CD14-positive monocyte (primary cell): Measurements from ENCODE around the gene CAD. TPM values are rescaled to one million over a fixed set of nuclear protein-coding genes. Genes with fewer than 3 reads are reported as not detected.
A peak's percentile ranks its signal among the peaks of the same experiment; 100 is the strongest.

Source experiments
- DNase-seq, 3 donors: peaks; one replicate each; pipeline ENCODE4 v3.0.0-alpha.2; 2011 to 2022
- H2AFZ ChIP-seq: 2 replicates; pipeline ENCODE4 v1.6.0; 2012; ENCODE audit warnings: mild to moderate bottlenecking, low read depth, low read length, inconsistent platforms; ENCODE audit not compliant: insufficient read depth, poor library complexity, severe bottlenecking
- H3K27ac ChIP-seq, 2 donors: 1 replicate in 1 of 2; 2 replicates in 1 of 2; pipeline ENCODE4 v1.5.1; 2012 to 2013; ENCODE audit warnings: low read length in 2 of 2, control low read depth in 1 of 2, inconsistent platforms in 1 of 2, low read depth in 1 of 2, mild to moderate bottlenecking in 1 of 2
- H3K27me3 ChIP-seq, 2 donors: one replicate each; pipeline versions ENCODE4 v1.6.0 to v1.6.1; 2011 to 2013; ENCODE audit warnings: low read length in 2 of 2; ENCODE audit not compliant: control insufficient read depth in 2 of 2, insufficient read depth in 2 of 2
- H3K36me3 ChIP-seq, 2 donors: replicated peaks in 1 of 2; 1 replicate in 1 of 2; 2 replicates in 1 of 2; pipeline versions ENCODE4 v1.5.1 to v1.6.1; 2012 to 2013; ENCODE audit warnings: low read length in 2 of 2, control low read depth in 1 of 2, inconsistent platforms in 1 of 2, mild to moderate bottlenecking in 1 of 2; ENCODE audit not compliant: insufficient read depth in 2 of 2, control insufficient read depth in 1 of 2
- H3K4me1 ChIP-seq, 2 donors: 1 replicate in 1 of 2; 2 replicates in 1 of 2; pipeline versions ENCODE4 v1.5.1 to v1.6.1; 2012 to 2013; ENCODE audit warnings: low read length in 2 of 2, control low read depth in 1 of 2, inconsistent platforms in 1 of 2, mild to moderate bottlenecking in 1 of 2, moderate library complexity in 1 of 2; ENCODE audit not compliant: insufficient read depth in 2 of 2, control insufficient read depth in 1 of 2
- H3K4me2 ChIP-seq: replicated peaks from 2 replicates; pipeline ENCODE3; 2012; ENCODE audit warnings: low read length, moderate library complexity, mild to moderate bottlenecking; ENCODE audit not compliant: poor library complexity, severe bottlenecking; ENCODE audit errors: extremely low read depth
- H3K4me3 ChIP-seq, 3 experiments: fragments of 200-600 bp in 1 of 3; sonication (generic) in 1 of 3; replicated peaks in 1 of 3; 1 replicate in 2 of 3; 2 replicates in 1 of 3; pipeline ENCODE4 v1.5.1; 2011 to 2013; ENCODE audit warnings: low read length in 3 of 3, mild to moderate bottlenecking in 3 of 3, control low read depth in 2 of 3, low read depth in 2 of 3, inconsistent platforms in 1 of 3, moderate library complexity in 1 of 3
- H3K79me2 ChIP-seq: 2 replicates; pipeline ENCODE4 v1.6.0; 2012; ENCODE audit warnings: mild to moderate bottlenecking, control low read depth, inconsistent platforms, low read length, moderate library complexity; ENCODE audit not compliant: insufficient read depth
- H3K9ac ChIP-seq: 2 replicates; pipeline ENCODE4 v1.6.0; 2017; ENCODE audit warnings: low read length, mild to moderate bottlenecking; ENCODE audit not compliant: insufficient read depth, poor library complexity, severe bottlenecking
- H3K9me3 ChIP-seq, 2 donors: replicated peaks in 1 of 2; 1 replicate in 1 of 2; 2 replicates in 1 of 2; pipeline versions ENCODE4 v1.5.1 to v1.6.1; 2012 to 2013; ENCODE audit warnings: low read length in 2 of 2, control low read depth in 1 of 2; ENCODE audit not compliant: control insufficient read depth in 1 of 2, insufficient read depth in 1 of 2
- H4K20me1 ChIP-seq: 2 replicates; pipeline ENCODE4 v1.6.0; 2012; ENCODE audit warnings: mild to moderate bottlenecking, low read length, control low read depth, moderate library complexity; ENCODE audit not compliant: insufficient read depth
- H3K27ac Mint-ChIP-seq, 7 donors: one replicate each; pipeline ENCODE4 v1.8.0; 2020; ENCODE audit warnings: mild to moderate bottlenecking in 7 of 7, mixed read lengths in 7 of 7, moderate library complexity in 6 of 7, inconsistent platforms in 2 of 7
- H3K27me3 Mint-ChIP-seq, 3 donors: one replicate each; pipeline ENCODE4 v1.8.0; 2021 to 2022; ENCODE audit warnings: low read depth in 3 of 3, mild to moderate bottlenecking in 3 of 3, mixed read lengths in 3 of 3, moderate library complexity in 3 of 3, inconsistent platforms in 1 of 3
- H3K36me3 Mint-ChIP-seq, 2 donors: one replicate each; pipeline ENCODE4 v1.8.0; 2020; ENCODE audit warnings: mixed read lengths in 2 of 2, inconsistent platforms in 1 of 2, mild to moderate bottlenecking in 1 of 2
- H3K4me1 Mint-ChIP-seq: one replicate; pipeline ENCODE4 v1.8.0; 2020; ENCODE audit warnings: mild to moderate bottlenecking, mixed read lengths
- H3K4me3 Mint-ChIP-seq, 2 donors: one replicate each; pipeline ENCODE4 v1.8.0; 2020; ENCODE audit warnings: mild to moderate bottlenecking in 2 of 2, mixed read lengths in 2 of 2, moderate library complexity in 1 of 2
- H3K9me3 Mint-ChIP-seq, 7 donors: one replicate each; pipeline ENCODE4 v1.8.0; 2020 to 2022; ENCODE audit warnings: mixed read lengths in 7 of 7, mild to moderate bottlenecking in 6 of 7, moderate library complexity in 6 of 7, inconsistent platforms in 2 of 7
- WGBS: methylation state at CpG from one replicate; pipeline ENCODE4 v1.1.5; 2013; ENCODE audit warnings: missing lambda C conversion rate; ENCODE audit not compliant: insufficient coverage; 5-methylcytosine and 5-hydroxymethylcytosine counted together
- intact Hi-C, 2 donors: fragments of 100-400 bp; cut with micrococcal nuclease; formaldehyde crosslinking; loops; one replicate each; pipeline versions ENCODE4 v1.15.0 to v1.15.1; 2023
- polyA plus RNA-seq, 3 donors: library from polyadenylated mRNA; depleted of rRNA in 1 of 3; unstranded in 2 of 3; stranded (reverse) in 1 of 3; fragments of 300-500 nt in 2 of 3; fragments of >200 nt in 1 of 3; fragmentation: Illumina TruSeq in 2 of 3; gene quantifications; 1 replicate in 2 of 3; 2 replicates in 1 of 3; pipeline ENCODE4 v1.2.3, GENCODE V29; 2012 to 2021
- TF ChIP-seq, protein P1 (sequence below): fragments of 200-600 bp; IDR thresholded peaks from one replicate; pipeline ENCODE4 v1.8.0; 2022; ENCODE audit warnings: antibody characterized with exemption, mild to moderate bottlenecking

Gene CAD
- polyA plus RNA-seq, 3 donors: 0.71 to 17.3 (median 1.7) TPM

DNA sequence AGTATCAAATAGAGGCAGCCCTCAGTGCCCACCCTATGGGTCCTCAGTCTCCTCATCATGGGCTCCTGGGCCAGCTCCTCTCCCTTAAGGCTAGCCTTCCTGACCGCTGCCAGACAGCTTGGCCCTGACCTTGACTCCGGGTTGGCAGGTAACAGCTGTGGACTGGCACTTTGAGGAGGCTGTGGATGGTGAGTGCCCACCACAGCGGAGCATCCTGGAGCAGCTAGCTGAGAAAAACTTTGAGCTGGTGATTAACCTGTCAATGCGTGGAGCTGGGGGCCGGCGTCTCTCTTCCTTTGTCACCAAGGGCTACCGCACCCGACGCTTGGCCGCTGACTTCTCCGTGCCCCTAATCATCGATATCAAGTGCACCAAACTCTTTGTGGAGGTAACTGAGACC lies 19.0 kb downstream of the CAD start:
- H3K36me3 ChIP-seq: peaks cover 94 to 100% of the 10 kb centered on the region in 2 donors
- no peak overlapping the region for H3K4me2 ChIP-seq
- H3K4me3 Mint-ChIP-seq: no peak overlapping the region
- peaks cover 97 to 100% of the 10 kb centered on the region in 2 donors for H3K36me3 Mint-ChIP-seq
- no peak overlapping the region for H3K27ac ChIP-seq
- peak overlapping the region in 2 of 7 donors; percentile 3 to 14 for H3K27ac Mint-ChIP-seq
- H3K4me1 Mint-ChIP-seq: no peaks in the 10 kb centered on the region
- TF ChIP-seq, protein P1, sequence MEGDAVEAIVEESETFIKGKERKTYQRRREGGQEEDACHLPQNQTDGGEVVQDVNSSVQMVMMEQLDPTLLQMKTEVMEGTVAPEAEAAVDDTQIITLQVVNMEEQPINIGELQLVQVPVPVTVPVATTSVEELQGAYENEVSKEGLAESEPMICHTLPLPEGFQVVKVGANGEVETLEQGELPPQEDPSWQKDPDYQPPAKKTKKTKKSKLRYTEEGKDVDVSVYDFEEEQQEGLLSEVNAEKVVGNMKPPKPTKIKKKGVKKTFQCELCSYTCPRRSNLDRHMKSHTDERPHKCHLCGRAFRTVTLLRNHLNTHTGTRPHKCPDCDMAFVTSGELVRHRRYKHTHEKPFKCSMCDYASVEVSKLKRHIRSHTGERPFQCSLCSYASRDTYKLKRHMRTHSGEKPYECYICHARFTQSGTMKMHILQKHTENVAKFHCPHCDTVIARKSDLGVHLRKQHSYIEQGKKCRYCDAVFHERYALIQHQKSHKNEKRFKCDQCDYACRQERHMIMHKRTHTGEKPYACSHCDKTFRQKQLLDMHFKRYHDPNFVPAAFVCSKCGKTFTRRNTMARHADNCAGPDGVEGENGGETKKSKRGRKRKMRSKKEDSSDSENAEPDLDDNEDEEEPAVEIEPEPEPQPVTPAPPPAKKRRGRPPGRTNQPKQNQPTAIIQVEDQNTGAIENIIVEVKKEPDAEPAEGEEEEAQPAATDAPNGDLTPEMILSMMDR: no peak
- no peaks in the 10 kb centered on the region for H3K27me3 ChIP-seq
- no peak for DNase-seq
- no peaks in the 10 kb centered on the region for H3K79me2 ChIP-seq
- H3K9me3 Mint-ChIP-seq: no peaks in the 10 kb centered on the region
- intact Hi-C loops: no loop called here
- H3K27me3 Mint-ChIP-seq: peaks cover 0 to 1% (median 0%) of the 10 kb centered on the region in 3 donors
- no peak overlapping the region for H3K9ac ChIP-seq
- 96% methylated on average over 4 of the region's 12 CpGs for WGBS
- no peaks in the 10 kb centered on the region for H3K4me1 ChIP-seq
- H2AFZ ChIP-seq: no peak overlapping the region
- H3K4me3 ChIP-seq: no peak overlapping the region
- H4K20me1 ChIP-seq: no peaks in the 10 kb centered on the region
- no peaks in the 10 kb centered on the region for H3K9me3 ChIP-seq

DNA sequence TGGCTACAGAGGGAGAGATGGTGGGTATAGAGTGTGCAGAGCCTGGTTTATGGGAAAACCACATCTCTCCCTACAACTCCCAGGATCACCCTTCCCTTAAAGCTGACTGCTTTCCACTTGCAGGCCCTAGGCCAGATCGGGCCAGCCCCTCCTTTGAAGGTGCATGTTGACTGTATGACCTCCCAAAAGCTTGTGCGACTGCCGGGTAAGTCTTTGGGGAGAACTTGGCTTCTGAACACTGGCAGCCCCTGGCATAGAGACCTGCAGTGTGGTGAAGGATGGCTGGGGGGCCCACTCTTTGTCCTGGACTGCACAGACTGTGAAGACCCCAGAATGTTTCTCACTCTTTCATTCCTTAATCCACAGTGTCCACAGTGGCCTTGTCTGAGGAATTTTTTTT lies 19.5 kb downstream of the CAD start:
- H3K4me1 Mint-ChIP-seq: no peaks in the 10 kb centered on the region
- Histone ChIP-seq H3K9me3 (no peaks in the 10 kb centered on the region), H3K4me3 (no peak overlapping the region), H3K4me1 (no peaks in the 10 kb centered on the region), H3K79me2 (no peaks in the 10 kb centered on the region), H3K4me2 (no peak overlapping the region), H3K27ac (no peak overlapping the region), H2AFZ (no peak overlapping the region), H3K27me3 (no peaks in the 10 kb centered on the region), H3K36me3 (peaks cover 94 to 100% of the 10 kb centered on the region in 2 donors), H4K20me1 (no peaks in the 10 kb centered on the region), H3K9ac (no peak overlapping the region)
- no peak overlapping the region for H3K27ac Mint-ChIP-seq
- no peaks in the 10 kb centered on the region for H3K9me3 Mint-ChIP-seq
- no peak for DNase-seq
- WGBS: 88% methylated on average over 1 of the region's 3 CpGs
- intact Hi-C loops: no loop called here
- H3K4me3 Mint-ChIP-seq: no peak overlapping the region
- H3K27me3 Mint-ChIP-seq: peaks cover 0 to 1% (median 0%) of the 10 kb centered on the region in 3 donors
- H3K36me3 Mint-ChIP-seq: peaks cover 97 to 100% of the 10 kb centered on the region in 2 donors
- TF ChIP-seq, protein P1: no peak
